ENCODE measurements around the gene PCDHA3. TPM values are rescaled to one million over a fixed set of nuclear protein-coding genes. Genes with fewer than 3 reads are reported as not detected.
A peak's percentile ranks its signal among the peaks of the same experiment; 100 is the strongest.
"Not testable (repeated sequence)": the region's sequence is repeated elsewhere in the genome, so short reads cannot be mapped to it uniquely, and the experiment has no call there.

Gene PCDHA3
- total RNA-seq, 4 donors from 2014 or later, result 0.27 TPM; not detected in 3

DNA sequence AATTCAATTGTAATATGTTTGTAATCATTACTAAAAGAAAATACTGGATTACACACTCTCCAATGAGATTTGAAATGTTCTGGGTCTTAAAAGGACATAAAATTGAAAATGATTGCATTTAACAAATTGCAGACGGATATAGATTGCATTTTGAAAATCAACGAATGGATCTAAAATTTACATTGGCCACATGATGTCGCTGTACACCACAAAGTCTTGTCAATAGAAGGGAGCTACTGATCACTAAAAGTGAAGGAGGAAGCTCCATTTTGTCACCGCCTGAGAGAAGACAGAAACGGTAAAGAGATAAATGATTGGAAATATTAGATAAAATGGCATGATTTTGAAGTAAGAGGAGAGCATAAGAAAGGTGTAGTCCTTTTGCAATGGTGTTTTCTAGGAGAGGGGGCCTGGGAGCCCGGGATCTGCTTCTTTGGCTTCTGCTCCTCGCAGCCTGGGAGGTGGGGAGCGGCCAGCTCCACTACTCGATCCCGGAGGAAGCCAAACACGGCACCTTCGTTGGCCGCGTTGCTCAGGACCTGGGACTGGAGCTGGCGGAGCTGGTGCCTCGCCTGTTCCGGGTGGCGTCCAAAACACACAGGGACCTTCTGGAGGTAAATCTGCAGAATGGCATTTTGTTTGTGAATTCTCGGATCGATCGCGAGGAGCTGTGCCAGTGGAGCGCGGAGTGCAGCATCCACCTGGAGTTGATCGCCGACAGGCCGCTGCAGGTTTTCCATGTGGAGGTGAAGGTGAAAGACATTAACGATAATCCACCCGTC is 14.8 kb upstream of the PCDHA3 start, which contains the start of gene PCDHA1:
PCDHA1 (plus strand) TSS at position 236 of the 782 bp plus-strand sequence.
- Histone ChIP-seq H3K27ac (no peak within 1 kb of the TSS), H3K9me3 (peaks cover 0 to 39% (median 16%) of the 10 kb centered on the region in 4 donors), H3K27me3 (no peaks in the 10 kb centered on the region), H3K4me1 (no peaks in the 10 kb centered on the region), H3K36me3 (no peaks in the 10 kb centered on the region), H3K4me3 (no peak within 1 kb of the TSS)
- DNase-seq, result no peak
- TF ChIP-seq, protein P1, sequence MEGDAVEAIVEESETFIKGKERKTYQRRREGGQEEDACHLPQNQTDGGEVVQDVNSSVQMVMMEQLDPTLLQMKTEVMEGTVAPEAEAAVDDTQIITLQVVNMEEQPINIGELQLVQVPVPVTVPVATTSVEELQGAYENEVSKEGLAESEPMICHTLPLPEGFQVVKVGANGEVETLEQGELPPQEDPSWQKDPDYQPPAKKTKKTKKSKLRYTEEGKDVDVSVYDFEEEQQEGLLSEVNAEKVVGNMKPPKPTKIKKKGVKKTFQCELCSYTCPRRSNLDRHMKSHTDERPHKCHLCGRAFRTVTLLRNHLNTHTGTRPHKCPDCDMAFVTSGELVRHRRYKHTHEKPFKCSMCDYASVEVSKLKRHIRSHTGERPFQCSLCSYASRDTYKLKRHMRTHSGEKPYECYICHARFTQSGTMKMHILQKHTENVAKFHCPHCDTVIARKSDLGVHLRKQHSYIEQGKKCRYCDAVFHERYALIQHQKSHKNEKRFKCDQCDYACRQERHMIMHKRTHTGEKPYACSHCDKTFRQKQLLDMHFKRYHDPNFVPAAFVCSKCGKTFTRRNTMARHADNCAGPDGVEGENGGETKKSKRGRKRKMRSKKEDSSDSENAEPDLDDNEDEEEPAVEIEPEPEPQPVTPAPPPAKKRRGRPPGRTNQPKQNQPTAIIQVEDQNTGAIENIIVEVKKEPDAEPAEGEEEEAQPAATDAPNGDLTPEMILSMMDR (IDR thresholded peaks at IDR 0.05), result no peak
- TF ChIP-seq POLR2A (IDR thresholded peaks at IDR 0.05), result no peak

DNA sequence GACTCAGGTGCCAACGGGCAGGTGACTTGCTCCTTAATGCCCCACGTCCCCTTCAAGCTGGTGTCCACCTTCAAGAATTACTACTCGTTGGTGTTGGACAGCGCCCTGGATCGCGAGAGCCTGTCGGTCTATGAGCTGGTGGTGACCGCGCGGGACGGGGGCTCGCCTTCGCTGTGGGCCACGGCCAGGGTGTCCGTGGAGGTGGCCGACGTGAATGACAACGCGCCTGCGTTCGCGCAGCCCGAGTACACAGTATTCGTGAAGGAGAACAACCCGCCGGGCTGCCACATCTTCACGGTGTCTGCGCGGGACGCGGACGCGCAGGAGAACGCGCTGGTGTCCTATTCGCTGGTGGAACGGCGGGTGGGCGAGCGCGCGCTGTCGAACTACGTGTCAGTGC is 13.4 kb upstream of the PCDHA3 start:
- H3K27ac ChIP-seq, H3K36me3 ChIP-seq, H3K4me3 ChIP-seq, DNase-seq, H3K4me1 ChIP-seq, H3K27me3 ChIP-seq: not testable (repeated sequence)
- peaks cover 0 to 32% (median 16%) of the 10 kb centered on the region in 4 donors for H3K9me3 ChIP-seq

DNA sequence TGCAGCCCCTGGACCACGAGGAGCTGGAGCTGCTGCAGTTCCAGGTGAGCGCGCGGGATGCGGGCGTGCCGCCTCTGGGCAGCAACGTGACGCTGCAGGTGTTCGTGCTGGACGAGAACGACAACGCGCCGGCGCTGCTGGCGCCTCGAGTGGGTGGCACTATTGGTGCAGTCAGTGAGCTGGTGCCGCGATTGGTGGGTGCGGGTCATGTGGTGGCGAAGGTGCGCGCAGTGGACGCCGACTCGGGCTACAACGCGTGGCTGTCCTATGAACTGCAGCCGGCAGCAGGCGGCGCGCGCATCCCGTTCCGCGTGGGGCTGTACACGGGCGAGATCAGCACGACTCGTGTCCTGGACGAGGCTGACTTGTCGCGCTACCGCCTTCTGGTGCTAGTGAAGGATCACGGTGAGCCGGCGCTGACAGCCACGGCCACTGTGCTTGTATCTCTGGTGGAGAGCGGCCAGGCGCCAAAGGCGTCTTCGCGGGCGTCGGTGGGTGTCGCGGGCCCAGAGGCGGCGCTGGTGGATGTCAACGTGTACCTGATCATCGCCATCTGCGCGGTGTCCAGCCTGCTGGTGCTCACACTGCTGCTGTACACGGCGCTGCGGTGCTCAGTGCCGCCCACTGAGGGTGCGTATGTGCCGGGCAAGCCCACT is 12.9 kb upstream of the PCDHA3 start:
- H3K4me1 ChIP-seq, H3K4me3 ChIP-seq, H3K36me3 ChIP-seq, DNase-seq, H3K27ac ChIP-seq, H3K27me3 ChIP-seq: not testable (repeated sequence)
- H3K9me3 ChIP-seq, result peaks cover 0 to 31% (median 15%) of the 10 kb centered on the region in 4 donors

DNA sequence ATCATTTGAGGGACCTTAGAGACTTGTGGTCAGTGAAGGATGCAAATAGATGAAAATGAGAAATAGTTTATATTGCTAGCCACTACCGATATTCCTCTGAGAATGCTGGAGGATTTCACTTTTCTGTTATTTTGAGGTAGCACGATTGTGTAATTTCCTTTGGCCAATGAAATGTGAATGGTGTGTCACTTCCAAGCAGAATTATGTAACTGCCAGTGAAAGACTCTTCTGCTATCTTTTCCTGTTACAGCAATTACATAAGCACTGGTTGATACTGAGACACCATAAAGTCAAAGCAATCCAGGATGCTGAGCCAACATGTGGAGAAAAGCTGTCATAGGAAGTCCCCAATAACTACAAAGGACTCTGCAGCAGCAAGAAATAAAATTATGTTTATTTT is 9.8 kb upstream of the PCDHA3 start:
- no peaks in the 10 kb centered on the region for H3K4me1 ChIP-seq
- DNase-seq, result no peak
- H3K36me3 ChIP-seq, result no peaks in the 10 kb centered on the region
- no peak overlapping the region for H3K4me3 ChIP-seq
- H3K27ac ChIP-seq, result no peak overlapping the region
- peaks cover 0 to 43% (median 11%) of the 10 kb centered on the region in 4 donors for H3K9me3 ChIP-seq
- H3K27me3 ChIP-seq, result no peaks in the 10 kb centered on the region
- TF ChIP-seq POLR2A (IDR thresholded peaks at IDR 0.05), result no peak
- TF ChIP-seq, protein P1 (IDR thresholded peaks at IDR 0.05), result no peak

DNA sequence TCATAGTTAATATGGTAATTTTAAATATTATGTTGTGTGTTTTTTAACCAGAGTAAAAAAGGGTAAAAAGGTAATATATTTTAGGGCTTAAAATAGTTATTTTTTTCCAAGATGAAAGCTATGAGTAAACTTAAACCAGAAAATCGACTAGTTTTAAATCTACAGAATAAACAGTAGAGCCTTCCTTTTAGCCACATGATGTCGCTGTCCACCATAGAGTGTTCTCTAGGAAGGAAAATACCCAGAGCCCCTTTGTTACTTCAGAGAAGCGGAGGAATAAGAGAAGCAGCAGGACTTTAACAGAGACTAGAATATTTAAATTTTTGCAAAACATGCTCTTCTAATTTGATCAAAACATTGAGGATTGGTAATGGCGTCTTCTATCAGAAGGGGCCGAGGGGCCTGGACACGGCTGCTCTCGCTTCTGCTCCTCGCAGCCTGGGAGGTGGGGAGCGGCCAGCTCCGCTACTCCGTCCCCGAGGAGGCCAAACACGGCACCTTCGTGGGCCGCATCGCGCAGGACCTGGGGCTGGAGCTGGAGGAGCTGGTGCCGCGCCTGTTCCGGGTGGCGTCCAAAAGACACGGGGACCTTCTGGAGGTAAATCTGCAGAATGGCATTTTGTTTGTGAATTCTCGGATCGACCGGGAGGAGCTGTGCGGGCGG is 6.1 kb upstream of the PCDHA3 start, which contains the start of gene PCDHA2:
PCDHA2 (plus strand) TSS at position 258 of the 664 bp plus-strand sequence.
- TF ChIP-seq, protein P1 (IDR thresholded peaks at IDR 0.05), result no peak
- no peak for TF ChIP-seq POLR2A (IDR thresholded peaks at IDR 0.05)
- Histone ChIP-seq H3K9me3 (peaks cover 0 to 28% (median 5%) of the 10 kb centered on the region in 4 donors), H3K4me1 (no peaks in the 10 kb centered on the region), H3K4me3 (peak within 1 kb of the TSS in 1 of 4 donors; percentile 9), H3K36me3 (no peaks in the 10 kb centered on the region), H3K27me3 (no peaks in the 10 kb centered on the region), H3K27ac (no peak within 1 kb of the TSS)
- DNase-seq, result no peak

DNA sequence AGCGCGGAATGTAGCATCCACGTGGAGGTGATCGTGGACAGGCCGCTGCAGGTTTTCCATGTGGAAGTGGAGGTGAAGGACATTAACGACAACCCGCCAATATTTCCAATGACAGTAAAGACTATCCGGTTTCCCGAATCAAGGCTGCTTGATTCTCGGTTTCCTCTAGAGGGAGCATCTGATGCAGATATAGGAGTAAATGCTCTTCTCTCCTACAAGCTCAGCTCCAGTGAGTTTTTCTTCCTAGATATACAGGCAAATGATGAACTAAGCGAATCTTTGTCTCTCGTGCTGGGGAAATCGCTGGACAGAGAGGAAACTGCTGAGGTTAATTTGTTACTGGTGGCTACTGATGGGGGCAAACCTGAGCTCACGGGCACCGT is 5.6 kb upstream of the PCDHA3 start:
- TF ChIP-seq, protein P1 (IDR thresholded peaks at IDR 0.05), result no peak
- TF ChIP-seq POLR2A (IDR thresholded peaks at IDR 0.05), result no peak
- no peaks in the 10 kb centered on the region for H3K4me1 ChIP-seq
- peak overlapping the region in 1 of 4 donors; percentile 9 for H3K4me3 ChIP-seq
- H3K27me3 ChIP-seq, result no peaks in the 10 kb centered on the region
- H3K9me3 ChIP-seq, result peaks cover 0 to 28% (median 5%) of the 10 kb centered on the region in 4 donors
- H3K27ac ChIP-seq, result no peak overlapping the region
- no peaks in the 10 kb centered on the region for H3K36me3 ChIP-seq
- no peak for DNase-seq

DNA sequence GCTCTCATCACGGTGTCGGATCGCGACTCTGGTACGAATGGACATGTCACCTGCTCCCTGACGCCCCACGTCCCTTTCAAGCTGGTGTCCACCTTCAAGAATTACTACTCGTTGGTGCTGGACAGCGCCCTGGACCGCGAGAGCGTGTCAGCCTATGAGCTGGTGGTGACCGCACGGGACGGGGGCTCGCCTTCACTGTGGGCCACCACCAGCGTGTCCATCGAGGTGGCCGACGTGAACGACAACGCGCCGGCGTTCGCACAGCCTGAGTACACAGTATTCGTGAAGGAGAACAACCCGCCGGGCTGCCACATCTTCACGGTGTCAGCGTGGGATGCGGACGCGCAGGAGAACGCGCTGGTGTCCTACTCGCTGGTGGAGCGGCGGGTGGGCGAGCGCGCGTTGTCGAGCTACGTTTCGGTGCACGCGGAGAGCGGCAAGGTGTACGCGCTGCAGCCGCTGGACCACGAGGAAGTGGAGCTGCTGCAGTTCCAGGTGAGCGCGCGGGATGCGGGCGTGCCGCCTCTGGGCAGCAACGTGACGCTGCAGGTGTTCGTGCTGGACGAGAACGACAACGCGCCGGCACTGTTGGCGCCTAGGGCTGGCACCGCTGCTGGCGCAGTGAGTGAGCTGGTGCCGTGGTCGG is 4.7 kb upstream of the PCDHA3 start:
- not testable (repeated sequence) for H3K4me1 ChIP-seq, H3K36me3 ChIP-seq, DNase-seq, H3K27me3 ChIP-seq, H3K4me3 ChIP-seq, H3K27ac ChIP-seq
- peaks cover 0 to 33% (median 5%) of the 10 kb centered on the region in 4 donors for H3K9me3 ChIP-seq
